Neutrophil (primary cell): Measurements from ENCODE around the gene LPIN1.

Experiments
- H3K27ac ChIP-seq: fragments of 200-600 bp; sonication (generic); 2 replicates; pipeline ENCODE4 v1.5.1; 2016; ENCODE audit warnings: mild to moderate bottlenecking, moderate library complexity
- H3K27me3 ChIP-seq: fragments of 200-600 bp; sonication (generic); 2 replicates; pipeline ENCODE4 v1.6.0; 2016; ENCODE audit warnings: mild to moderate bottlenecking
- H3K36me3 ChIP-seq: fragments of 200-600 bp; sonication (generic); 2 replicates; pipeline ENCODE4 v1.5.1; 2017
- H3K4me1 ChIP-seq, 2 experiments: fragments of 200-600 bp in 1 of 2; sonication (generic) in 1 of 2; 1 replicate in 1 of 2; 2 replicates in 1 of 2; pipeline versions ENCODE4 v1.5.1 to v1.6.1; 2013 to 2016; ENCODE audit warnings: low read depth in 1 of 2, low read length in 1 of 2, mild to moderate bottlenecking in 1 of 2, moderate library complexity in 1 of 2; ENCODE audit not compliant: control insufficient read depth in 1 of 2, insufficient read depth in 1 of 2
- H3K4me3 ChIP-seq, 2 experiments: fragments of 200-600 bp in 1 of 2; sonication (generic) in 1 of 2; 1 replicate in 1 of 2; 2 replicates in 1 of 2; pipeline ENCODE4 v1.5.1; 2013 to 2016; ENCODE audit warnings: low read depth in 1 of 2, low read length in 1 of 2, mild to moderate bottlenecking in 1 of 2, moderate library complexity in 1 of 2
- H3K9me3 ChIP-seq: fragments of 200-600 bp; sonication (generic); 2 replicates; pipeline ENCODE4 v1.5.1; 2016
- TF ChIP-seq, protein P1 (sequence below): fragments of 200-600 bp; sonication (generic); IDR thresholded peaks from 2 replicates; pipeline ENCODE4 v1.5.1; 2016; ENCODE audit warnings: antibody characterized with exemption

The LPIN1 gene, protein sequence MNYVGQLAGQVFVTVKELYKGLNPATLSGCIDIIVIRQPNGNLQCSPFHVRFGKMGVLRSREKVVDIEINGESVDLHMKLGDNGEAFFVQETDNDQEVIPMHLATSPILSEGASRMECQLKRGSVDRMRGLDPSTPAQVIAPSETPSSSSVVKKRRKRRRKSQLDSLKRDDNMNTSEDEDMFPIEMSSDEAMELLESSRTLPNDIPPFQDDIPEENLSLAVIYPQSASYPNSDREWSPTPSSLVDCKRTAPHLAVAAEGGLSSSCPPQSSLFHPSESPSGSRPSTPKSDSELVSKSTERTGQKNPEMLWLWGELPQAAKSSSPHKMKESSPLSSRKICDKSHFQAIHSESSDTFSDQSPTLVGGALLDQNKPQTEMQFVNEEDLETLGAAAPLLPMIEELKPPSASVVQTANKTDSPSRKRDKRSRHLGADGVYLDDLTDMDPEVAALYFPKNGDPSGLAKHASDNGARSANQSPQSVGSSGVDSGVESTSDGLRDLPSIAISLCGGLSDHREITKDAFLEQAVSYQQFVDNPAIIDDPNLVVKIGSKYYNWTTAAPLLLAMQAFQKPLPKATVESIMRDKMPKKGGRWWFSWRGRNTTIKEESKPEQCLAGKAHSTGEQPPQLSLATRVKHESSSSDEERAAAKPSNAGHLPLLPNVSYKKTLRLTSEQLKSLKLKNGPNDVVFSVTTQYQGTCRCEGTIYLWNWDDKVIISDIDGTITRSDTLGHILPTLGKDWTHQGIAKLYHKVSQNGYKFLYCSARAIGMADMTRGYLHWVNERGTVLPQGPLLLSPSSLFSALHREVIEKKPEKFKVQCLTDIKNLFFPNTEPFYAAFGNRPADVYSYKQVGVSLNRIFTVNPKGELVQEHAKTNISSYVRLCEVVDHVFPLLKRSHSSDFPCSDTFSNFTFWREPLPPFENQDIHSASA

DNA sequence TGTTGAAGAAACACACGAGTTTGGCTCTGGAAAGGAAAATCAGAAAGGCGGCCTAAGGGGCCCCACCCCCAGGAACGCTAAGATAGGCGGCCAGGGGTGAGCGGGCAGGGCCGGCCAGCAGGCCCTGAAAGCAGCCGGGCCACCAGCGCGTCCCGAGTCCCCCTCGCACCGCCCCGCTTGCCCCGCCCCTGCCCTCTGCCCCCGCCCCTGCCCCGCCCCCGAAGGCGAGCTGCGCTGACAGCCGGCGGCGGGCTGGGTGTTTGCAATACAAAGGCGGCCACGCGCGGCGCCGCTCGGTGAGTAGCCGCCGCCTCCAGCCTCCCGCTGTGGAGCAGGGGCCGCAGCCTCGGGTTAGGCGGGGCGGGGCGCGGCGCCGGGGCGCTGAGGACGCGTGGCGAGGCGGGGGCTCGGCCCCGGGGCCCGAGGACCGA, at the start of gene LPIN1:
Gene LPIN1, plus strand, starts transcription at position 257 of the 431 bp plus-strand sequence. CDS start 18,910 bp downstream, outside the sequence.
- H3K4me1 ChIP-seq = peaks cover 9 to 24% of the 10 kb centered on the region in 2 experiments

GRCh38 chr2:11696736-11697102, 49.7 kb upstream of the LPIN1 start:
- no peak overlapping the region for H3K4me3 ChIP-seq
- H3K27ac ChIP-seq = no peak overlapping the region

More for the DNA sequence above, at the start of gene LPIN1:
- H3K36me3 ChIP-seq = no peaks in the 10 kb centered on the region
- TF ChIP-seq, protein P1, sequence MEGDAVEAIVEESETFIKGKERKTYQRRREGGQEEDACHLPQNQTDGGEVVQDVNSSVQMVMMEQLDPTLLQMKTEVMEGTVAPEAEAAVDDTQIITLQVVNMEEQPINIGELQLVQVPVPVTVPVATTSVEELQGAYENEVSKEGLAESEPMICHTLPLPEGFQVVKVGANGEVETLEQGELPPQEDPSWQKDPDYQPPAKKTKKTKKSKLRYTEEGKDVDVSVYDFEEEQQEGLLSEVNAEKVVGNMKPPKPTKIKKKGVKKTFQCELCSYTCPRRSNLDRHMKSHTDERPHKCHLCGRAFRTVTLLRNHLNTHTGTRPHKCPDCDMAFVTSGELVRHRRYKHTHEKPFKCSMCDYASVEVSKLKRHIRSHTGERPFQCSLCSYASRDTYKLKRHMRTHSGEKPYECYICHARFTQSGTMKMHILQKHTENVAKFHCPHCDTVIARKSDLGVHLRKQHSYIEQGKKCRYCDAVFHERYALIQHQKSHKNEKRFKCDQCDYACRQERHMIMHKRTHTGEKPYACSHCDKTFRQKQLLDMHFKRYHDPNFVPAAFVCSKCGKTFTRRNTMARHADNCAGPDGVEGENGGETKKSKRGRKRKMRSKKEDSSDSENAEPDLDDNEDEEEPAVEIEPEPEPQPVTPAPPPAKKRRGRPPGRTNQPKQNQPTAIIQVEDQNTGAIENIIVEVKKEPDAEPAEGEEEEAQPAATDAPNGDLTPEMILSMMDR = no peak
- peak within 1 kb of the TSS; percentile 27 for H3K27ac ChIP-seq
- H3K27me3 ChIP-seq = peaks cover 74% of the 10 kb centered on the region
- peak within 1 kb of the TSS; percentile 45 to 61 for H3K4me3 ChIP-seq
- H3K9me3 ChIP-seq = no peaks in the 10 kb centered on the region

GRCh38 chr2:11697103-11697871, 49.1 kb upstream of the LPIN1 start:
- no peaks in the 10 kb centered on the region for H3K9me3 ChIP-seq
- H3K27me3 ChIP-seq = peaks cover 25% of the 10 kb centered on the region
- H3K36me3 ChIP-seq = no peaks in the 10 kb centered on the region
- no peak overlapping the region for H3K4me3 ChIP-seq
- no peak overlapping the region for H3K27ac ChIP-seq
- TF ChIP-seq, protein P1 = no peak
- H3K4me1 ChIP-seq = peaks cover 0 to 1% of the 10 kb centered on the region in 2 experiments

More at GRCh38 chr2:11696736-11697102, 49.7 kb upstream of the LPIN1 start:
- Histone ChIP-seq H3K27me3 (peaks cover 25% of the 10 kb centered on the region), H3K36me3 (no peaks in the 10 kb centered on the region), H3K4me1 (peaks cover 4 to 7% of the 10 kb centered on the region in 2 experiments), H3K9me3 (no peaks in the 10 kb centered on the region)
- TF ChIP-seq, protein P1 = no peak

GRCh38 chr2:11698009-11698922, 48.2 kb upstream of the LPIN1 start:
- Histone ChIP-seq H3K27ac (no peak overlapping the region), H3K4me3 (no peak overlapping the region), H3K27me3 (peaks cover 25% of the 10 kb centered on the region), H3K9me3 (no peaks in the 10 kb centered on the region), H3K36me3 (no peaks in the 10 kb centered on the region), H3K4me1 (no peaks in the 10 kb centered on the region)
- TF ChIP-seq, protein P1 = no peak
